DND-41 (cell line): ENCODE results near the gene PXMP4.

Experiments
- CTCF ChIP-seq: IDR thresholded peaks from 2 replicates; pipeline ENCODE4 v1.5.1; 2012; ENCODE audit warnings: borderline replicate concordance, low read length, moderate library complexity, mild to moderate bottlenecking; ENCODE audit not compliant: poor library complexity, severe bottlenecking; ENCODE audit errors: extremely low read depth
- EZH2 ChIP-seq: IDR thresholded peaks from 3 replicates; pipeline ENCODE4 v1.6.1; 2012; ENCODE audit warnings: borderline replicate concordance, low read depth, mild to moderate bottlenecking, moderate library complexity, low read length, inconsistent platforms; ENCODE audit not compliant: severe bottlenecking

- no peak for TF ChIP-seq CTCF
- TF ChIP-seq EZH2 = no peak
These were observed 5.6 kb upstream of the PXMP4 start for GRCh38 chr20:33725607-33726264.
